Neural cell (in vitro differentiated cells): Measurements from ENCODE around the gene SLC2A14. TPM values are rescaled to one million over a fixed set of nuclear protein-coding genes. Genes with fewer than 3 reads are reported as not detected.
"Not testable (repeated sequence)": the region's sequence is repeated elsewhere in the genome, so short reads cannot be mapped to it uniquely, and the experiment has no call there.

Experiments
- H2AFZ ChIP-seq: fragments of 200-600, 300-800 bp; sonication (generic), shearing (Covaris generic); 2 replicates; pipeline ENCODE4 v1.6.0; 2014; ENCODE audit warnings: low read depth, mild to moderate bottlenecking, antibody characterized with exemption, low read length, moderate library complexity
- H3F3A ChIP-seq: fragments of 200-600 bp; shearing (Covaris generic); 2 replicates; pipeline ENCODE4 v1.6.1; 2016; ENCODE audit warnings: mild to moderate bottlenecking, moderate library complexity, mixed read lengths, antibody characterized with exemption, low read length; ENCODE audit not compliant: insufficient read depth, poor library complexity, severe bottlenecking
- H3K27ac ChIP-seq: fragments of 200-600, 300-800 bp; sonication (generic), shearing (Covaris generic); 2 replicates; pipeline ENCODE4 v1.5.1; 2014; ENCODE audit warnings: mild to moderate bottlenecking, low read length, moderate library complexity
- H3K27me3 ChIP-seq: fragments of 300-800, 200-600 bp; sonication (generic), shearing (Covaris generic); 2 replicates; pipeline ENCODE4 v1.6.0; 2014; ENCODE audit warnings: mild to moderate bottlenecking, low read depth, low read length, moderate library complexity; ENCODE audit not compliant: insufficient read depth
- H3K36me3 ChIP-seq: fragments of 300-800, 200-600 bp; sonication (generic), shearing (Covaris generic); 2 replicates; pipeline ENCODE4 v1.5.1; 2014; ENCODE audit warnings: mild to moderate bottlenecking, antibody characterized with exemption, low read length, moderate library complexity; ENCODE audit not compliant: insufficient read depth
- H3K4me2 ChIP-seq: fragments of 300-800, 200-600 bp; sonication (generic), shearing (Covaris generic); 2 replicates; pipeline ENCODE4 v1.6.0; 2014; ENCODE audit warnings: mild to moderate bottlenecking, low read length
- H3K4me3 ChIP-seq: fragments of 300-800, 200-600 bp; sonication (generic), shearing (Covaris generic); 2 replicates; pipeline ENCODE4 v1.5.1; 2014; ENCODE audit warnings: mild to moderate bottlenecking, low read length, moderate library complexity
- H3K79me2 ChIP-seq: fragments of 200-600 bp; shearing (Covaris generic); replicated peaks from 2 replicates; pipeline ENCODE4 v1.6.0; 2014; ENCODE audit warnings: mild to moderate bottlenecking, low read length, moderate library complexity; ENCODE audit not compliant: insufficient read depth
- H3K9ac ChIP-seq: fragments of 300-800, 200-600 bp; sonication (generic), shearing (Covaris generic); 2 replicates; pipeline ENCODE4 v1.6.1; 2016; ENCODE audit warnings: mild to moderate bottlenecking, low read length, mixed read lengths
- H3K9me2 ChIP-seq: fragments of 200-600 bp; shearing (Covaris generic); 2 replicates; pipeline ENCODE4 v1.6.1; 2016; ENCODE audit warnings: mild to moderate bottlenecking, low read length, mixed read lengths; ENCODE audit not compliant: insufficient read depth
- H3K9me3 ChIP-seq: fragments of 200-600, 300-800 bp; sonication (generic), shearing (Covaris generic); 2 replicates; pipeline ENCODE4 v1.6.1; 2016; ENCODE audit warnings: mild to moderate bottlenecking, mixed run types, low read length, moderate library complexity, mixed read lengths
- H4K20me1 ChIP-seq: fragments of 200-600 bp; shearing (Covaris generic); 2 replicates; pipeline ENCODE4 v1.6.1; 2016; ENCODE audit warnings: mild to moderate bottlenecking, mixed run types; ENCODE audit not compliant: insufficient read depth
- EP300 ChIP-seq: fragments of 450-650 bp; conservative IDR thresholded peaks from 2 replicates; pipeline ENCODE4 v1.6.1; 2014; ENCODE audit warnings: antibody characterized with exemption, mild to moderate bottlenecking, moderate library complexity; ENCODE audit not compliant: poor library complexity, severe bottlenecking
- EZH2 ChIP-seq: fragments of 200-600, 300-800 bp; shearing (Covaris generic), sonication (generic); IDR thresholded peaks from 2 replicates; pipeline ENCODE4 v1.6.1; 2014; ENCODE audit warnings: antibody characterized with exemption, low read length, borderline replicate concordance, mild to moderate bottlenecking; ENCODE audit not compliant: insufficient read depth, poor library complexity, severe bottlenecking
- MXI1 ChIP-seq: fragments of 450-650 bp; conservative IDR thresholded peaks from 2 replicates; pipeline ENCODE4 v1.6.1; 2014; ENCODE audit warnings: antibody characterized with exemption, mild to moderate bottlenecking; ENCODE audit not compliant: poor library complexity, severe bottlenecking
- POLR2AphosphoS5 ChIP-seq: IDR thresholded peaks from 2 replicates; pipeline ENCODE4 v1.6.1; 2012
- RAD21 ChIP-seq: fragments of 450-650 bp; conservative IDR thresholded peaks from 2 replicates; pipeline ENCODE4 v1.6.1; 2014; ENCODE audit warnings: antibody characterized with exemption, mild to moderate bottlenecking, moderate library complexity
- SMC3 ChIP-seq: fragments of 450-650 bp; conservative IDR thresholded peaks from 2 replicates; pipeline ENCODE4 v1.6.1; 2014; ENCODE audit warnings: antibody characterized with exemption, mild to moderate bottlenecking, moderate library complexity; ENCODE audit not compliant: poor library complexity
- TAF1 ChIP-seq: IDR thresholded peaks from 2 replicates; pipeline ENCODE4 v1.6.1; 2012; ENCODE audit warnings: low read depth
- polyA plus RNA-seq: library from polyadenylated mRNA; depleted of rRNA; stranded (reverse); fragments of >200 nt; gene quantifications from 2 replicates; pipeline ENCODE4 v1.2.3, GENCODE V29; 2014
- TF ChIP-seq, protein P1 (sequence below): fragments of 450-650 bp; IDR thresholded peaks from 2 replicates; pipeline ENCODE4 v1.5.1; 2014; ENCODE audit warnings: antibody characterized with exemption, mild to moderate bottlenecking, moderate library complexity; ENCODE audit not compliant: poor library complexity, severe bottlenecking
- TF ChIP-seq, protein P2 (sequence below): IDR thresholded peaks from 2 replicates; pipeline ENCODE4 v1.6.1; 2012; ENCODE audit warnings: borderline replicate concordance

Gene SLC2A14
- polyA plus RNA-seq, 1 donor from 2014 or later: not detected

DNA sequence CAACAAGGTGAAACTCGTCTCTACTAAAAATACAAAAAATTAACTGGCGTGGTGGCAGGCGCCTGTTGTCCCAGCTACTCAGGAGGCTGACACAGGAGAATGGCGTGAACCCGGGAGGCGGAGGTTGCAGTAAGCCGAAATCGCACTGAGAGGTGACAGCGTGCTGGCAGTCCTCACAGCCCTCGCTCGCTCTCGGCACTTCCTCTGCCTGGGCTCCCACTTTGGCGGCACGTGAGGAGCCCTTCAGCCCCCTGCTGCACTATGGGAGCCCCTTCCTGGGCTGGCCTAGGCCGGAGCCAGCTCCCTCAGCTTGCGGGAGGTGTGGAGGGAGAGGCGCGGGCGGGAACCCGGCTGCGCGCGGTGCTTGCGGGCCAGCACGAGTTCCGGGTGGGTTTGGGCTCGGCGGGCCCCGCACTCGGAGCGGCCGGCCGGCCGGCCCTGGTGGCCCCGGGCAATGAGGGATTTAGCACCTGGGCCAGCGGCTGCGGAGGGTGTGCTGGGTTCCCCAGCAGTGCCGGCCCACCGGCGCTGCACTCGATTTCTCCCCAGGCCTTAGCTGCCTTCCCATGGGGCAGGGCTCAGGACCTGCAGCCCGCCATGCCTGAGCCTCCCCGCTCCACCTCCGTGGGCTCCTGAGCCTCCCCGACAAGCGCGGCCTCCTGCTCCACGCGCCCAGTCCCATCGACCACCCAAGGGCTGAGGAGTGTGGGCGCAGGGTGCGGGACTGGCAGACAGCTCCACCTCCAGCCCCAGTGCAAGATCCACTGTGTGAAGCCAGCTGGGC lies 8.4 kb upstream of the SLC2A14 start:
- not testable (repeated sequence) for H3K9ac ChIP-seq, H3K27me3 ChIP-seq, H2AFZ ChIP-seq, H3F3A ChIP-seq, H4K20me1 ChIP-seq, H3K9me2 ChIP-seq, H3K27ac ChIP-seq, H3K4me3 ChIP-seq, H3K79me2 ChIP-seq, H3K9me3 ChIP-seq, H3K36me3 ChIP-seq, H3K4me2 ChIP-seq

DNA sequence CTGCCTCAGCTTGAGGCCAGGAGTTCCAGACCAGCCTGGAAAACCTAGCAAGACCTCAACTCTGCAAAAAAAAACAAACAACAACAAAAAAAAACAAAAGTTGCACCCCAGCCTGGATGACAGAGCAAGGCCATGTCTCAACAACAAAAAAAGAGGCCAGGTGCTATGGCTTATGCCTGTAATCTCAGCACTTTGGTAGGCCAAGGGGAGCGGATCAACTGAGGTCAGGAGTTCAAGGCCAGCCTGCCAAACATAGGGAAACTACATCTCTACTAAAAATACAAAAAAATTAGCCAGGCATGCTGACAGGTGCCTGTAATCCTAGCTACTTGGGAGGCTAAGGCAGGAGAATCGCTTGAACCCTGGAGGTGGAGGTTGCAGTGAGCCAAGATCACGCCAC lies 6.5 kb upstream of the SLC2A14 start:
- Histone ChIP-seq H4K20me1 (no peaks in the 10 kb centered on the region), H3K27ac (no peak overlapping the region), H3K27me3 (no peaks in the 10 kb centered on the region), H3K9ac (no peak overlapping the region), H3K36me3 (no peaks in the 10 kb centered on the region), H3F3A (no peaks in the 10 kb centered on the region), H3K9me3 (no peaks in the 10 kb centered on the region), H3K4me3 (no peak overlapping the region), H3K4me2 (no peak overlapping the region), H2AFZ (no peak overlapping the region), H3K9me2 (no peaks in the 10 kb centered on the region), H3K79me2 (no peaks in the 10 kb centered on the region)
- TF ChIP-seq MXI1: no peak
- no peak for TF ChIP-seq EP300
- TF ChIP-seq, protein P1, sequence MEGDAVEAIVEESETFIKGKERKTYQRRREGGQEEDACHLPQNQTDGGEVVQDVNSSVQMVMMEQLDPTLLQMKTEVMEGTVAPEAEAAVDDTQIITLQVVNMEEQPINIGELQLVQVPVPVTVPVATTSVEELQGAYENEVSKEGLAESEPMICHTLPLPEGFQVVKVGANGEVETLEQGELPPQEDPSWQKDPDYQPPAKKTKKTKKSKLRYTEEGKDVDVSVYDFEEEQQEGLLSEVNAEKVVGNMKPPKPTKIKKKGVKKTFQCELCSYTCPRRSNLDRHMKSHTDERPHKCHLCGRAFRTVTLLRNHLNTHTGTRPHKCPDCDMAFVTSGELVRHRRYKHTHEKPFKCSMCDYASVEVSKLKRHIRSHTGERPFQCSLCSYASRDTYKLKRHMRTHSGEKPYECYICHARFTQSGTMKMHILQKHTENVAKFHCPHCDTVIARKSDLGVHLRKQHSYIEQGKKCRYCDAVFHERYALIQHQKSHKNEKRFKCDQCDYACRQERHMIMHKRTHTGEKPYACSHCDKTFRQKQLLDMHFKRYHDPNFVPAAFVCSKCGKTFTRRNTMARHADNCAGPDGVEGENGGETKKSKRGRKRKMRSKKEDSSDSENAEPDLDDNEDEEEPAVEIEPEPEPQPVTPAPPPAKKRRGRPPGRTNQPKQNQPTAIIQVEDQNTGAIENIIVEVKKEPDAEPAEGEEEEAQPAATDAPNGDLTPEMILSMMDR: no peak
- no peak for TF ChIP-seq POLR2AphosphoS5

DNA sequence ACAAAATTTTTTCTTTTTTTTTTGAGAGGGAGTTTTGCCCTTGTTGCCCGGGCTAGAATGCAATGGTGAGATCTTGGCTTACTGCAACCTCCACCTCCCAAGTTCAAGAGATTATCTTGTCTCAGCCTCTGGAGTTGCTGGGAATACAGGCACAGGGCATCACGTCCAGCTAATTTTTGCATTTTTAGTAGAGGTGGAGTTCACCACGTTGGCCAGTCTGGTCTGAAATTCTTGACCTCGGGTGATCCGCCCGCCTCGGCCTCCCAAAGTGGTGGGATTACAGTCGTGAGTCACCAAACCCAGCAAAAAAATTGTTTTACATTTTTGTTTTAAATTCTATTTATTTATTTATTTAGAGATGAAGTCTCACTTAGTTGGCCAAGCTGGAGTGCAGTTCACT lies 4.7 kb upstream of the SLC2A14 start:
- Histone ChIP-seq H3K4me2 (no peak overlapping the region), H3K79me2 (no peaks in the 10 kb centered on the region), H3K4me3 (no peak overlapping the region), H4K20me1 (no peaks in the 10 kb centered on the region), H3K9me2 (no peaks in the 10 kb centered on the region), H3K36me3 (no peaks in the 10 kb centered on the region), H3K27me3 (no peaks in the 10 kb centered on the region), H3K9ac (no peak overlapping the region), H3K9me3 (no peaks in the 10 kb centered on the region), H3K27ac (no peak overlapping the region), H3F3A (no peaks in the 10 kb centered on the region), H2AFZ (no peak overlapping the region)
- TF ChIP-seq SMC3 (no peak), MXI1 (no peak), RAD21 (no peak), TAF1 (no peak), POLR2AphosphoS5 (no peak), EP300 (no peak), EZH2 (no peak)
- TF ChIP-seq, protein P1: no peak
- TF ChIP-seq, protein P2, sequence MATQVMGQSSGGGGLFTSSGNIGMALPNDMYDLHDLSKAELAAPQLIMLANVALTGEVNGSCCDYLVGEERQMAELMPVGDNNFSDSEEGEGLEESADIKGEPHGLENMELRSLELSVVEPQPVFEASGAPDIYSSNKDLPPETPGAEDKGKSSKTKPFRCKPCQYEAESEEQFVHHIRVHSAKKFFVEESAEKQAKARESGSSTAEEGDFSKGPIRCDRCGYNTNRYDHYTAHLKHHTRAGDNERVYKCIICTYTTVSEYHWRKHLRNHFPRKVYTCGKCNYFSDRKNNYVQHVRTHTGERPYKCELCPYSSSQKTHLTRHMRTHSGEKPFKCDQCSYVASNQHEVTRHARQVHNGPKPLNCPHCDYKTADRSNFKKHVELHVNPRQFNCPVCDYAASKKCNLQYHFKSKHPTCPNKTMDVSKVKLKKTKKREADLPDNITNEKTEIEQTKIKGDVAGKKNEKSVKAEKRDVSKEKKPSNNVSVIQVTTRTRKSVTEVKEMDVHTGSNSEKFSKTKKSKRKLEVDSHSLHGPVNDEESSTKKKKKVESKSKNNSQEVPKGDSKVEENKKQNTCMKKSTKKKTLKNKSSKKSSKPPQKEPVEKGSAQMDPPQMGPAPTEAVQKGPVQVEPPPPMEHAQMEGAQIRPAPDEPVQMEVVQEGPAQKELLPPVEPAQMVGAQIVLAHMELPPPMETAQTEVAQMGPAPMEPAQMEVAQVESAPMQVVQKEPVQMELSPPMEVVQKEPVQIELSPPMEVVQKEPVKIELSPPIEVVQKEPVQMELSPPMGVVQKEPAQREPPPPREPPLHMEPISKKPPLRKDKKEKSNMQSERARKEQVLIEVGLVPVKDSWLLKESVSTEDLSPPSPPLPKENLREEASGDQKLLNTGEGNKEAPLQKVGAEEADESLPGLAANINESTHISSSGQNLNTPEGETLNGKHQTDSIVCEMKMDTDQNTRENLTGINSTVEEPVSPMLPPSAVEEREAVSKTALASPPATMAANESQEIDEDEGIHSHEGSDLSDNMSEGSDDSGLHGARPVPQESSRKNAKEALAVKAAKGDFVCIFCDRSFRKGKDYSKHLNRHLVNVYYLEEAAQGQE: no peak
